GM10248 (cell line): ENCODE results near the gene MPPE1.
"Not testable (repeated sequence)": the region's sequence is repeated elsewhere in the genome, so short reads cannot be mapped to it uniquely, and the experiment has no call there.

ENCODE experiments used
- CTCF ChIA-PET: fragments of 300-600 bp; sonication (Branson Sonifier 250); formaldehyde crosslinking; extraction: SDS; loops from one replicate; lab custom pipeline; 2021; ENCODE audit warnings: antibody characterized with exemption; lab: Yijun Ruan, JAX
- POLR2A ChIA-PET: fragments of 350-650 bp; sonication (Branson Sonifier 250); formaldehyde crosslinking; extraction: SDS; loops from one replicate; lab custom pipeline; 2020; ENCODE audit warnings: antibody characterized with exemption; lab: Yijun Ruan, JAX
- DNase-seq: peaks from one replicate; pipeline ENCODE4 v3.0.0; 2012; ENCODE audit errors: extremely low spot score
- CTCF ChIP-seq: IDR thresholded peaks from 2 replicates; pipeline ENCODE4 v1.5.1; 2012; ENCODE audit warnings: mild to moderate bottlenecking, low read depth; ENCODE audit errors: extremely low read depth, missing control alignments, control extremely low read depth

The MPPE1 gene

GRCh38 chr18:11951390-11951851 lies 43.3 kb upstream of the MPPE1 start:
- DNase-seq: no peak
- POLR2A ChIA-PET: no interaction called here
- CTCF ChIA-PET: interaction anchor here (1.0 to 7.6 kb wide), 4 partner anchors 11 to 376 kb away, joined by 3 to 51 read pairs (median 16); no protein-coding TSS in a partner anchor
- TF ChIP-seq CTCF: no peak

- no peak for TF ChIP-seq CTCF
- DNase-seq: no peak
- ChIA-PET CTCF (interaction anchor here (1.1 to 7.6 kb wide), 4 partner anchors 13 to 377 kb away, joined by 3 to 51 read pairs (median 16); no protein-coding TSS in a partner anchor), POLR2A (no interaction called here)
Observed at GRCh38 chr18:11950824-11951223, 42.7 kb upstream of the MPPE1 start.

- ChIA-PET CTCF (interaction anchor here (6.5 to 7.6 kb wide), 2 partner anchors 11 to 46 kb away, joined by 29 to 51 read pairs; no protein-coding TSS in a partner anchor), POLR2A (no interaction called here)
- no peak for DNase-seq
- no peak for TF ChIP-seq CTCF
Observed at GRCh38 chr18:11948852-11949523, 40.9 kb upstream of the MPPE1 start.

GRCh38 chr18:11947214-11948191 lies 39.4 kb upstream of the MPPE1 start:
- POLR2A ChIA-PET: no interaction called here
- TF ChIP-seq CTCF: no peak
- CTCF ChIA-PET: interaction anchor here (0.6 to 6.5 kb wide), 8 partner anchors 9 to 91 kb away, joined by 3 to 29 read pairs (median 4); no protein-coding TSS in a partner anchor
- peak; percentile 69 for DNase-seq

- CTCF ChIA-PET: interaction anchor here (0.6 to 6.5 kb wide), 7 partner anchors 8 to 92 kb away, joined by 3 to 29 read pairs (median 4); no protein-coding TSS in a partner anchor
- POLR2A ChIA-PET: no interaction called here
- no peak for DNase-seq
- TF ChIP-seq CTCF: no peak
Observed at GRCh38 chr18:11946756-11947155, 38.6 kb upstream of the MPPE1 start.

- CTCF ChIA-PET: interaction anchor here (1.3 to 10.9 kb wide), 4 partner anchors 8 to 213 kb away, joined by 5 to 324 read pairs (median 28); no protein-coding TSS in a partner anchor
- POLR2A ChIA-PET, DNase-seq: not testable (repeated sequence)
Observed at GRCh38 chr18:11945834-11946659, 37.9 kb upstream of the MPPE1 start.
